ENCODE data around the gene LRP3. TPM values are rescaled to one million over a fixed set of nuclear protein-coding genes. Genes with fewer than 3 reads are reported as not detected.

LRP3 gene
- total and polyA plus RNA-seq, 2 experiments from 2014 or later: 3.5 to 62.7 TPM

DNA sequence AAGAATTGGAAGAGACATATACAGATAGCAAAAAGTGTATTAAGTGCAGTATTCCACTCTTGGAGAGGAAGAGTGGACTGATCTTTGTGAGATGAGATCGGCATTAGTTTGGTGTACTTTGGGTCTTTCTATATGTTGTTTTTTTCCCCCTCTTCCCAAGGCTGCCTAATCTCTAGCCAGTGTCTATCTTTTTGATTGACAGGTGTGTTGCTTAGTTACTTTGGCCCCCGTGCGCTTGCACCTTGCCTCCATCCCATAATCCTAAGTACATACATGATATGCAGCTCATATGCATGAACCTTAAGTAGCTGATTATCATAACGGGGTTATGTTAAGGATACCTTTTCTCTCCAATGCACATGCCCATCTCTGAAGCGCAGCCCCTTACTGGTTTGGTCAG lies 35.8 kb downstream of the LRP3 start (continued):
- TF ChIP-seq, protein P1, sequence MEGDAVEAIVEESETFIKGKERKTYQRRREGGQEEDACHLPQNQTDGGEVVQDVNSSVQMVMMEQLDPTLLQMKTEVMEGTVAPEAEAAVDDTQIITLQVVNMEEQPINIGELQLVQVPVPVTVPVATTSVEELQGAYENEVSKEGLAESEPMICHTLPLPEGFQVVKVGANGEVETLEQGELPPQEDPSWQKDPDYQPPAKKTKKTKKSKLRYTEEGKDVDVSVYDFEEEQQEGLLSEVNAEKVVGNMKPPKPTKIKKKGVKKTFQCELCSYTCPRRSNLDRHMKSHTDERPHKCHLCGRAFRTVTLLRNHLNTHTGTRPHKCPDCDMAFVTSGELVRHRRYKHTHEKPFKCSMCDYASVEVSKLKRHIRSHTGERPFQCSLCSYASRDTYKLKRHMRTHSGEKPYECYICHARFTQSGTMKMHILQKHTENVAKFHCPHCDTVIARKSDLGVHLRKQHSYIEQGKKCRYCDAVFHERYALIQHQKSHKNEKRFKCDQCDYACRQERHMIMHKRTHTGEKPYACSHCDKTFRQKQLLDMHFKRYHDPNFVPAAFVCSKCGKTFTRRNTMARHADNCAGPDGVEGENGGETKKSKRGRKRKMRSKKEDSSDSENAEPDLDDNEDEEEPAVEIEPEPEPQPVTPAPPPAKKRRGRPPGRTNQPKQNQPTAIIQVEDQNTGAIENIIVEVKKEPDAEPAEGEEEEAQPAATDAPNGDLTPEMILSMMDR (conservative IDR thresholded peaks at IDR 0.05; ENCODE audit: low read depth in 2 of 2): no peak
- TF ChIP-seq POLR2AphosphoS5 (IDR thresholded peaks at IDR 0.05; ENCODE audit: low read depth) (no peak), NANOG (IDR thresholded peaks at IDR 0.05; ENCODE audit: borderline replicate concordance) (no peak), JUNB (IDR thresholded peaks at IDR 0.05; ENCODE audit: unreplicated experiment) (no peak), CREB1 (CRISPR knock-in tag; IDR thresholded peaks at IDR 0.05; ENCODE audit: low read depth) (no peak), EZH2phosphoT487 (IDR thresholded peaks at IDR 0.05; ENCODE audit: unreplicated experiment) (no peak), EZH2 (IDR thresholded peaks at IDR 0.05; ENCODE audit: low read depth, unreplicated experiment) (no peak)
- TF ChIP-seq, protein P2, sequence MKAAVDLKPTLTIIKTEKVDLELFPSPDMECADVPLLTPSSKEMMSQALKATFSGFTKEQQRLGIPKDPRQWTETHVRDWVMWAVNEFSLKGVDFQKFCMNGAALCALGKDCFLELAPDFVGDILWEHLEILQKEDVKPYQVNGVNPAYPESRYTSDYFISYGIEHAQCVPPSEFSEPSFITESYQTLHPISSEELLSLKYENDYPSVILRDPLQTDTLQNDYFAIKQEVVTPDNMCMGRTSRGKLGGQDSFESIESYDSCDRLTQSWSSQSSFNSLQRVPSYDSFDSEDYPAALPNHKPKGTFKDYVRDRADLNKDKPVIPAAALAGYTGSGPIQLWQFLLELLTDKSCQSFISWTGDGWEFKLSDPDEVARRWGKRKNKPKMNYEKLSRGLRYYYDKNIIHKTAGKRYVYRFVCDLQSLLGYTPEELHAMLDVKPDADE (IDR thresholded peaks at IDR 0.05): no peak
- TF ChIP-seq, protein P3, sequence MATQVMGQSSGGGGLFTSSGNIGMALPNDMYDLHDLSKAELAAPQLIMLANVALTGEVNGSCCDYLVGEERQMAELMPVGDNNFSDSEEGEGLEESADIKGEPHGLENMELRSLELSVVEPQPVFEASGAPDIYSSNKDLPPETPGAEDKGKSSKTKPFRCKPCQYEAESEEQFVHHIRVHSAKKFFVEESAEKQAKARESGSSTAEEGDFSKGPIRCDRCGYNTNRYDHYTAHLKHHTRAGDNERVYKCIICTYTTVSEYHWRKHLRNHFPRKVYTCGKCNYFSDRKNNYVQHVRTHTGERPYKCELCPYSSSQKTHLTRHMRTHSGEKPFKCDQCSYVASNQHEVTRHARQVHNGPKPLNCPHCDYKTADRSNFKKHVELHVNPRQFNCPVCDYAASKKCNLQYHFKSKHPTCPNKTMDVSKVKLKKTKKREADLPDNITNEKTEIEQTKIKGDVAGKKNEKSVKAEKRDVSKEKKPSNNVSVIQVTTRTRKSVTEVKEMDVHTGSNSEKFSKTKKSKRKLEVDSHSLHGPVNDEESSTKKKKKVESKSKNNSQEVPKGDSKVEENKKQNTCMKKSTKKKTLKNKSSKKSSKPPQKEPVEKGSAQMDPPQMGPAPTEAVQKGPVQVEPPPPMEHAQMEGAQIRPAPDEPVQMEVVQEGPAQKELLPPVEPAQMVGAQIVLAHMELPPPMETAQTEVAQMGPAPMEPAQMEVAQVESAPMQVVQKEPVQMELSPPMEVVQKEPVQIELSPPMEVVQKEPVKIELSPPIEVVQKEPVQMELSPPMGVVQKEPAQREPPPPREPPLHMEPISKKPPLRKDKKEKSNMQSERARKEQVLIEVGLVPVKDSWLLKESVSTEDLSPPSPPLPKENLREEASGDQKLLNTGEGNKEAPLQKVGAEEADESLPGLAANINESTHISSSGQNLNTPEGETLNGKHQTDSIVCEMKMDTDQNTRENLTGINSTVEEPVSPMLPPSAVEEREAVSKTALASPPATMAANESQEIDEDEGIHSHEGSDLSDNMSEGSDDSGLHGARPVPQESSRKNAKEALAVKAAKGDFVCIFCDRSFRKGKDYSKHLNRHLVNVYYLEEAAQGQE (IDR thresholded peaks at IDR 0.05; ENCODE audit: unreplicated experiment): no peak

DNA sequence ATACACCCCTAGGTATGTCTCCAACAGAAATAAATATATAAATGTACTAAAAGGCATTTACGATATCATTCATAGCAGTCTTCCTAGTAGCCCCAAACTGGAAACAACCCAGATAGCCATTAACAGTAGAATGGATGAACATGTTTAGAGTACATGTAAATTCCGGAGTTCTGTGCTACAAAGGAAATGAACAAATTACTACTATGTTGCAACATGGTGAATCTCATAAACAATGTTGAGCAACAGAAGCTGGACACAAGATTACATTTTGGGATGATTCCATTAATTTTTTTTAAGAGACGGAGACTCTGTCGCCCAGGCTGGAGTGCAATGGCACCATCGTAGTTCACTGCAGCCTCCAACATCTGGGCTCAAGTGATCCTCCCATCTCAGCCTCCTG lies 37.4 kb downstream of the LRP3 start:
- Mint-ChIP-seq H3K27ac (no peak overlapping the region), H3K36me3 (ENCODE audit: low read depth) (peaks cover 16% of the 10 kb centered on the region)
- no peak for TF ChIP-seq CREB1 (CRISPR knock-in tag; IDR thresholded peaks at IDR 0.05; ENCODE audit: low read depth)
- TF ChIP-seq POLR2AphosphoS5 (IDR thresholded peaks at IDR 0.05; ENCODE audit: low read depth): no peak
- TF ChIP-seq, protein P1 (conservative IDR thresholded peaks at IDR 0.05; ENCODE audit: low read depth in 2 of 2): no peak
- TF ChIP-seq, protein P4, sequence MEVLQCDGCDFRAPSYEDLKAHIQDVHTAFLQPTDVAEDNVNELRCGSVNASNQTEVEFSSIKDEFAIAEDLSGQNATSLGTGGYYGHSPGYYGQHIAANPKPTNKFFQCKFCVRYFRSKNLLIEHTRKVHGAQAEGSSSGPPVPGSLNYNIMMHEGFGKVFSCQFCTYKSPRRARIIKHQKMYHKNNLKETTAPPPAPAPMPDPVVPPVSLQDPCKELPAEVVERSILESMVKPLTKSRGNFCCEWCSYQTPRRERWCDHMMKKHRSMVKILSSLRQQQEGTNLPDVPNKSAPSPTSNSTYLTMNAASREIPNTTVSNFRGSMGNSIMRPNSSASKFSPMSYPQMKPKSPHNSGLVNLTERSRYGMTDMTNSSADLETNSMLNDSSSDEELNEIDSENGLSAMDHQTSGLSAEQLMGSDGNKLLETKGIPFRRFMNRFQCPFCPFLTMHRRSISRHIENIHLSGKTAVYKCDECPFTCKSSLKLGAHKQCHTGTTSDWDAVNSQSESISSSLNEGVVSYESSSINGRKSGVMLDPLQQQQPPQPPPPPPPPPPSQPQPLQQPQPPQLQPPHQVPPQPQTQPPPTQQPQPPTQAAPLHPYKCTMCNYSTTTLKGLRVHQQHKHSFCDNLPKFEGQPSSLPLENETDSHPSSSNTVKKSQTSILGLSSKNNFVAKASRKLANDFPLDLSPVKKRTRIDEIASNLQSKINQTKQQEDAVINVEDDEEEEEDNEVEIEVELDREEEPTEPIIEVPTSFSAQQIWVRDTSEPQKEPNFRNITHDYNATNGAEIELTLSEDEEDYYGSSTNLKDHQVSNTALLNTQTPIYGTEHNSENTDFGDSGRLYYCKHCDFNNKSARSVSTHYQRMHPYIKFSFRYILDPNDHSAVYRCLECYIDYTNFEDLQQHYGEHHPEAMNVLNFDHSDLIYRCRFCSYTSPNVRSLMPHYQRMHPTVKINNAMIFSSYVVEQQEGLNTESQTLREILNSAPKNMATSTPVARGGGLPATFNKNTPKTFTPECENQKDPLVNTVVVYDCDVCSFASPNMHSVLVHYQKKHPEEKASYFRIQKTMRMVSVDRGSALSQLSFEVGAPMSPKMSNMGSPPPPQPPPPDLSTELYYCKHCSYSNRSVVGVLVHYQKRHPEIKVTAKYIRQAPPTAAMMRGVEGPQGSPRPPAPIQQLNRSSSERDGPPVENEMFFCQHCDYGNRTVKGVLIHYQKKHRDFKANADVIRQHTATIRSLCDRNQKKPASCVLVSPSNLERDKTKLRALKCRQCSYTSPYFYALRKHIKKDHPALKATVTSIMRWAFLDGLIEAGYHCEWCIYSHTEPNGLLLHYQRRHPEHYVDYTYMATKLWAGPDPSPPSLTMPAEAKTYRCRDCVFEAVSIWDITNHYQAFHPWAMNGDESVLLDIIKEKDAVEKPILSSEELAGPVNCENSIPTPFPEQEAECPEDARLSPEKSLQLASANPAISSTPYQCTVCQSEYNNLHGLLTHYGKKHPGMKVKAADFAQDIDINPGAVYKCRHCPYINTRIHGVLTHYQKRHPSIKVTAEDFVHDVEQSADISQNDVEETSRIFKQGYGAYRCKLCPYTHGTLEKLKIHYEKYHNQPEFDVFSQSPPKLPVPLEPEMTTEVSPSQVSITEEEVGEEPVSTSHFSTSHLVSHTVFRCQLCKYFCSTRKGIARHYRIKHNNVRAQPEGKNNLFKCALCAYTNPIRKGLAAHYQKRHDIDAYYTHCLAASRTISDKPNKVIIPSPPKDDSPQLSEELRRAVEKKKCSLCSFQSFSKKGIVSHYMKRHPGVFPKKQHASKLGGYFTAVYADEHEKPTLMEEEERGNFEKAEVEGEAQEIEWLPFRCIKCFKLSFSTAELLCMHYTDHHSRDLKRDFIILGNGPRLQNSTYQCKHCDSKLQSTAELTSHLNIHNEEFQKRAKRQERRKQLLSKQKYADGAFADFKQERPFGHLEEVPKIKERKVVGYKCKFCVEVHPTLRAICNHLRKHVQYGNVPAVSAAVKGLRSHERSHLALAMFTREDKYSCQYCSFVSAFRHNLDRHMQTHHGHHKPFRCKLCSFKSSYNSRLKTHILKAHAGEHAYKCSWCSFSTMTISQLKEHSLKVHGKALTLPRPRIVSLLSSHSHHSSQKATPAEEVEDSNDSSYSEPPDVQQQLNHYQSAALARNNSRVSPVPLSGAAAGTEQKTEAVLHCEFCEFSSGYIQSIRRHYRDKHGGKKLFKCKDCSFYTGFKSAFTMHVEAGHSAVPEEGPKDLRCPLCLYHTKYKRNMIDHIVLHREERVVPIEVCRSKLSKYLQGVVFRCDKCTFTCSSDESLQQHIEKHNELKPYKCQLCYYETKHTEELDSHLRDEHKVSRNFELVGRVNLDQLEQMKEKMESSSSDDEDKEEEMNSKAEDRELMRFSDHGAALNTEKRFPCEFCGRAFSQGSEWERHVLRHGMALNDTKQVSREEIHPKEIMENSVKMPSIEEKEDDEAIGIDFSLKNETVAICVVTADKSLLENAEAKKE (CRISPR knock-in tag; IDR thresholded peaks at IDR 0.05): no peak

More for the DNA sequence above, 37.4 kb downstream of the LRP3 start:
- Histone ChIP-seq H3K36me3 (ENCODE audit: insufficient read depth) (no peaks in the 10 kb centered on the region), H3K4me1 (ENCODE audit: insufficient read depth) (0 out of 2 replicates have a peak, but pooled peaks cover 4% of the 10 kb centered on the region), H3K4me3 (no peak overlapping the region), H3K79me2 (replicated peaks; ENCODE audit: insufficient read depth) (no peaks in the 10 kb centered on the region), H3K27ac (ENCODE audit: low read depth) (no peak overlapping the region), H3K4me2 (no peak overlapping the region), H3F3A (replicated peaks; ENCODE audit: low read depth) (peaks cover 4% of the 10 kb centered on the region; the same call in 1 of the 2 replicates), H3K27me3 (ENCODE audit: insufficient read depth) (peaks cover 15% of the 10 kb centered on the region), H3K9me2 (ENCODE audit: insufficient read depth) (no peaks in the 10 kb centered on the region), H2AFZ (no peak overlapping the region), H4K20me1 (replicated peaks; ENCODE audit: insufficient read depth) (no peaks in the 10 kb centered on the region)
- Mint-ChIP-seq H3K4me1 (0 out of 3 replicates have a peak, but pooled peaks cover 3% of the 10 kb centered on the region), H3K4me3 (no peak overlapping the region), H3K27me3 (ENCODE audit: insufficient read depth, low read depth, poor library complexity) (peaks cover 14% of the 10 kb centered on the region), H3K9me3 (peaks cover 27% of the 10 kb centered on the region)
- no peak for DNase-seq (ENCODE audit: low spot score)
- no peak for ATAC-seq
